GM18508 (cell line): ENCODE results near the gene KRT84.

Experiments used
- ATAC-seq: cut with Tn5 transposase; IDR thresholded peaks from one replicate; pipeline ENCODE4 v1.9.1; 2021; ENCODE audit warnings: moderate number of reproducible peaks; ENCODE audit not compliant: insufficient read depth, unreplicated experiment

The KRT84 gene

GRCh38 chr12:52389313-52390207, 4.1 kb upstream of the KRT84 start:
- ATAC-seq, result no peak

GRCh38 chr12:52387859-52388258, 2.4 kb upstream of the KRT84 start:
- no peak for ATAC-seq

- no peak for ATAC-seq
Measured at GRCh38 chr12:52383331-52383730, 2.1 kb downstream of the KRT84 start.

GRCh38 chr12:52382854-52383253, 2.6 kb downstream of the KRT84 start:
- ATAC-seq, result no peak

GRCh38 chr12:52381206-52381605, 4.2 kb downstream of the KRT84 start:
- ATAC-seq, result no peak

- no peak for ATAC-seq
Measured at GRCh38 chr12:52380271-52380694, 5.2 kb downstream of the KRT84 start.

GRCh38 chr12:52379536-52379935, 5.9 kb downstream of the KRT84 start:
- no peak for ATAC-seq

- no peak for ATAC-seq
Measured at GRCh38 chr12:52378091-52378490, 7.4 kb downstream of the KRT84 start.

GRCh38 chr12:52377266-52377665, 8.2 kb downstream of the KRT84 start:
- no peak for ATAC-seq

- ATAC-seq, result no peak
Measured at GRCh38 chr12:52372216-52373154, 13.0 kb downstream of the KRT84 start.

- ATAC-seq, result no peak
Measured at GRCh38 chr12:52371716-52372115, 13.7 kb downstream of the KRT84 start.

- ATAC-seq, result no peak
Measured at GRCh38 chr12:52370926-52371608, 14.4 kb downstream of the KRT84 start.

- no peak for ATAC-seq
Measured at GRCh38 chr12:52369809-52370208, 15.6 kb downstream of the KRT84 start.

- no peak for ATAC-seq
Measured at GRCh38 chr12:52369211-52369610, 16.2 kb downstream of the KRT84 start.

GRCh38 chr12:52368508-52368907, 16.9 kb downstream of the KRT84 start:
- ATAC-seq, result no peak

GRCh38 chr12:52367876-52368275, 17.6 kb downstream of the KRT84 start:
- no peak for ATAC-seq

- no peak for ATAC-seq
Measured at GRCh38 chr12:52366738-52367485, 18.5 kb downstream of the KRT84 start, which contains the start of gene KRT85. Gene KRT85, minus strand, starts transcription at chr12:52367481. Its CDS starts 76 bp downstream, at chr12:52367405.

- ATAC-seq, result no peak
Measured at GRCh38 chr12:52364901-52365489, 20.5 kb downstream of the KRT84 start.

GRCh38 chr12:52364061-52364460, 21.4 kb downstream of the KRT84 start:
- ATAC-seq, result no peak
